C4-2B (cell line): ENCODE measurements around the gene SRMS.

Source experiments
- CTCF ChIP-seq: fragments of 450-650 bp; conservative IDR thresholded peaks from 2 replicates; pipeline ENCODE4 v1.5.1; 2017; ENCODE audit warnings: mild to moderate bottlenecking
- ZFX ChIP-seq: fragments of 450-650 bp; IDR thresholded peaks from 2 replicates; pipeline ENCODE4 v1.6.1; 2017

GRCh38 chr20:63588641-63589041, 41.1 kb upstream of the SRMS start:
- TF ChIP-seq CTCF = no peak
- TF ChIP-seq ZFX = no peak
